Stimulated activated memory B cell treated with anti-CD40 and anti-IgM and Interleukin-4, amounts not matched to agents 10 μg/mL and 1 μg/mL and 100 μg/mL, for 72 hours (primary cell): ENCODE measurements around the gene SLC6A18.

ENCODE experiments used
- ATAC-seq: fragments of 150-1000 bp; cut with Tn5 transposase; 2 replicates; pipeline ENCODE4 v1.10.0; 2021
- H3K27ac Mint-ChIP-seq: one replicate; pipeline ENCODE4 v1.8.0; 2022; ENCODE audit warnings: mild to moderate bottlenecking, mixed read lengths
- H3K27me3 Mint-ChIP-seq: one replicate; pipeline ENCODE4 v1.8.0; 2022; ENCODE audit warnings: mixed read lengths
- H3K36me3 Mint-ChIP-seq: one replicate; pipeline ENCODE4 v1.8.0; 2022; ENCODE audit warnings: mixed read lengths
- H3K4me1 Mint-ChIP-seq: one replicate; pipeline ENCODE4 v1.8.0; 2022; ENCODE audit warnings: mixed read lengths
- H3K4me3 Mint-ChIP-seq: one replicate; pipeline ENCODE4 v1.8.0; 2022; ENCODE audit warnings: mild to moderate bottlenecking, moderate library complexity, mixed read lengths
- H3K9me3 Mint-ChIP-seq: one replicate; pipeline ENCODE4 v1.8.0; 2022; ENCODE audit warnings: mixed read lengths

SLC6A18 gene

GRCh38 chr5:1184481-1184880 lies 40.7 kb upstream of the SLC6A18 start:
- H3K9me3 Mint-ChIP-seq = no peaks in the 10 kb centered on the region
- no peaks in the 10 kb centered on the region for H3K4me1 Mint-ChIP-seq
- no peaks in the 10 kb centered on the region for H3K36me3 Mint-ChIP-seq

GRCh38 chr5:1185038-1185627 lies 40.0 kb upstream of the SLC6A18 start:
- Mint-ChIP-seq H3K36me3 (no peaks in the 10 kb centered on the region), H3K4me3 (no peak overlapping the region), H3K27me3 (peaks cover 62% of the 10 kb centered on the region), H3K4me1 (no peaks in the 10 kb centered on the region), H3K27ac (no peak overlapping the region), H3K9me3 (no peaks in the 10 kb centered on the region)
- no peak for ATAC-seq

More at GRCh38 chr5:1184481-1184880, 40.7 kb upstream of the SLC6A18 start:
- no peak overlapping the region for H3K27ac Mint-ChIP-seq
- no peak for ATAC-seq
- H3K4me3 Mint-ChIP-seq = no peak overlapping the region
- H3K27me3 Mint-ChIP-seq = peaks cover 59% of the 10 kb centered on the region

DNA sequence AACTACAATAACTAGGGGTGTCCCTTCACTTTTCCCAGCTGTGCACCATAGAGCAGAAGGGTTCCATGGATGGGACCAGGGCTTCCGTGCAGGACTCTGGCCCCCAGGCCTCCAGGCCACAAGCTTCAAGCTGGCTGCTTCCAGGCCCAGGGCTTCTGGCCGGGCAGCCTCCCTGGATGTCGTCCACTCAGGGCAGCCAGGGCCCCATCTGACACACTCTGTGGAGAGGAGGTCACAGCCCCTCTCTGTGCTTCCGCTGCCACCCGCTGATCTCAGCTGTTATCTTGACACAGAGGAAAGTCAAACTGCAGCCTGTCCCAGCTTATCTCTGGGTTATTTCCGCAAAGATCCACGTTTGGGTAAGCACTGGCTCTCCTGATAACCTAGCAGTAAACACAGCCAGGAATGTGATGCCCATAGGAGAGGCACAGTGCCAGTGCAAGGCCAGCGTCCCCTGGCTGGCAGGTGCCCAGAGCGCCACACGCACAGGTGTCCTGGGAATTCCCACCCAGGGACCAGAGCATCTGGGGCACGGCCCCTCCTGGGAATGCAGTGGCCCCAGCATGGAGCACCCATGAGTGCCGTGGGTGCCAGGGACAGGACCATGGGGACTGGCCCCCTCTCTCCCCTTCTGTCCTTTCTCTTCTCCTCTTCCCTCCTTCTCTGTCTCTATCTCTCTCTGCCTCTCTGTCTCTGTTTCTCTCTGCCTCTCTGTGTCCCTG lies 39.4 kb upstream of the SLC6A18 start:
- Mint-ChIP-seq H3K9me3 (no peaks in the 10 kb centered on the region), H3K27ac (no peak overlapping the region), H3K36me3 (no peaks in the 10 kb centered on the region), H3K27me3 (peaks cover 66% of the 10 kb centered on the region), H3K4me3 (no peak overlapping the region), H3K4me1 (no peaks in the 10 kb centered on the region)
- no peak for ATAC-seq

- no peaks in the 10 kb centered on the region for H3K4me1 Mint-ChIP-seq
- ATAC-seq = no peak
- H3K36me3 Mint-ChIP-seq = no peaks in the 10 kb centered on the region
- no peak overlapping the region for H3K27ac Mint-ChIP-seq
- H3K9me3 Mint-ChIP-seq = no peaks in the 10 kb centered on the region
- peaks cover 66% of the 10 kb centered on the region for H3K27me3 Mint-ChIP-seq
- H3K4me3 Mint-ChIP-seq = no peak overlapping the region
Observed at GRCh38 chr5:1186351-1187233, 38.6 kb upstream of the SLC6A18 start.

DNA sequence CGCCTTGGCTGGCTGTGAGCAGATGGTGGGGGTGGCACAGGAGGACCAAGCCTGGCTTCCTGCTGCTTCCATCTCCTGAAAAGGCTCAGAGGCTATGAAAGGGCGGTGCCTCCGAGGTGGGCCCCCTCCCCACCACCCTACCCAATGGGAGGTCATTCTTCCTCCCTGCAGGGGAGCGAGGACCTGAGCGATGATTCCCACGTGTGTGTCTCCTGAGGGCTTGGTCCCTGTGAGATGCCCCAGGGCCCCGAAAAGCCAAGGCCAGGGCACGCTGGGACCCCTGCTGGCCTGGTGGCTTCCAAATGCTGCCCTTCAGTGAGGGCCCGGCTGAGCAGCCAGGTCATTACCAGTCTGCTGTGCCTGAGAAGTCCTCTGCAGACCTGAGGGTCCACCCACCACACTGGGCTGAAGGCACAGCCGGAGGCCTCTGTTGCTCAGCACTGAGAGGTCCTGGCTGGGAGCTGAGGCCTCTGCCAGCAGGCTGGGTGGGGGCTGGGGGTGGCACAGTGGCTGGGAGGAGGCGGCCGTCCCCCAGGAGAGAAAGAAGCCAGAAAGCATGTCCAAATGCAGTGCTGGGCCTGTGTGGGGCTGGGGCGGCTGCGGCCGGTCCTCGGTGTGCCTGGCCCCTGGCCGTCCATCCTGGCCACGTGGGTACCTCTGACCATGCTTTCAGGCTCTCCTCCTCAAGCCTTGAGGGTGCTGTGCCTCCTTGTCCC lies 37.8 kb upstream of the SLC6A18 start:
- no peaks in the 10 kb centered on the region for H3K4me1 Mint-ChIP-seq
- peak; percentile 6 for ATAC-seq
- no peak overlapping the region for H3K4me3 Mint-ChIP-seq
- H3K9me3 Mint-ChIP-seq = no peaks in the 10 kb centered on the region
- peaks cover 67% of the 10 kb centered on the region for H3K27me3 Mint-ChIP-seq
- no peaks in the 10 kb centered on the region for H3K36me3 Mint-ChIP-seq
- no peak overlapping the region for H3K27ac Mint-ChIP-seq

DNA sequence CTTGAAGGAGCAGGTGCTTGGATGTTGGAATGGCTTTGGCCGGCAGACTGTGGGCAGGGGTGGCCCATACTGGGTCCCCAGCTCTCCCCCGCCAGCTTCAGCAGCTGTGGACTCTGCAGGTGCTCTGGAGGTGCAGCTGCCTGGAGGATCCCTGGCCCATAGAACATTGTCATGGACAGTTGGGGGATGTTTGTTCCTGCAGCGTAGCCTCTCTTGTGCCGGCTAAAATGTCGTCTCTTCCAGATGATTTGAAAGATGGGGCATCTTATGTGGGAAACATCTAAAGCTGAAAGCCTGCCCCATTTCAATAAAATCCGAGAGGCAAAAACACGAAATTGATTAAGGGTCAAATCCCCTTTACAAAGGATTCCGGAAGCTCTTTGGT lies 37.2 kb upstream of the SLC6A18 start:
- no peak for ATAC-seq
- no peak overlapping the region for H3K4me3 Mint-ChIP-seq

GRCh38 chr5:1188464-1188863 lies 36.7 kb upstream of the SLC6A18 start:
- Mint-ChIP-seq H3K4me1 (no peaks in the 10 kb centered on the region), H3K36me3 (no peaks in the 10 kb centered on the region), H3K9me3 (no peaks in the 10 kb centered on the region), H3K4me3 (no peak overlapping the region), H3K27me3 (peaks cover 76% of the 10 kb centered on the region), H3K27ac (no peak overlapping the region)
- no peak for ATAC-seq

More for the DNA sequence above, 37.2 kb upstream of the SLC6A18 start:
- Mint-ChIP-seq H3K27me3 (peaks cover 72% of the 10 kb centered on the region), H3K36me3 (no peaks in the 10 kb centered on the region), H3K27ac (no peak overlapping the region), H3K9me3 (no peaks in the 10 kb centered on the region), H3K4me1 (no peaks in the 10 kb centered on the region)

DNA sequence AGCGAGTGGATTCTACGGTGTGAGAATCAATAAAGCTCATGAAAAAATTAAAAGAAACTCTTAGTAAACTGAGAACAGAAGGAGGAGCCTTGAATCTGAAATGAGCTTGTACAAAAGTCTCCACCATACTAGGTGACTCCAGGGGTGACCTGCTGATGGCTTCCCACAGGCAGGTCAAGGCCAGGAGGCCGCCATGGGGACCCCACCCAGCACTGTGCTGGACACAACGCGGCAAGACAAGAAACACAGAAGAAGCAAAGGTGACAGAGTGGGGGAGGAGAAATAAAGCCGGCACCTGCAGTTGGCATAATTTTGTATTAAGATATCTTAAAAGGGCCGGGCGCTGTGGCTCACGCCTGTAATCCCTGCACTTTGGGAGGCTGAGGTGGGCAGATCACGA lies 35.9 kb upstream of the SLC6A18 start:
- H3K4me3 Mint-ChIP-seq = no peak overlapping the region
- H3K4me1 Mint-ChIP-seq = no peaks in the 10 kb centered on the region
- H3K27ac Mint-ChIP-seq = no peak overlapping the region
- no peak for ATAC-seq
- H3K36me3 Mint-ChIP-seq = no peaks in the 10 kb centered on the region
- H3K9me3 Mint-ChIP-seq = no peaks in the 10 kb centered on the region
- H3K27me3 Mint-ChIP-seq = peaks cover 76% of the 10 kb centered on the region

DNA sequence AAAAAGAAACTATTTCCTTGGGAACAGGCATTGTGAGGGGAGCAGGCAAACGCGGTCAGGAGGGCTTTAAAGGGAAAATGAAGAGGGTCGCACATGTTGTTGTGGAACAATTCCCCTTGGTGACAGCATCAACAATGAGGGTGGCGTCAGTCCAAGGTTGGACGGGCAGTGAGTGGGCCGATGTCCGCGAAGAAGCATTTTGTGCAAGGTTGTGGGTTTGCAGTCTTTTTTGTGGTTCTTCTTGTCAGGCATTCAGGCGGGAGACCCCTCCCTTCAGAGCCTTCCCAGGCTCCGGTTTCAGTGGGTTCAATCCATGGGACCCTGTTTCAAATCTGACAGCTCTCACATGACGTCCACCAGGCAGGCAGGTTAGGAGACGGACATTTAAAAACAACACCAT lies 34.9 kb upstream of the SLC6A18 start:
- Mint-ChIP-seq H3K27ac (no peak overlapping the region), H3K9me3 (no peaks in the 10 kb centered on the region), H3K36me3 (no peaks in the 10 kb centered on the region), H3K4me3 (no peak overlapping the region), H3K27me3 (peaks cover 76% of the 10 kb centered on the region), H3K4me1 (no peaks in the 10 kb centered on the region)
- ATAC-seq = no peak

GRCh38 chr5:1190837-1191239 lies 34.3 kb upstream of the SLC6A18 start:
- no peaks in the 10 kb centered on the region for H3K36me3 Mint-ChIP-seq
- H3K27ac Mint-ChIP-seq = no peak overlapping the region
- no peak overlapping the region for H3K4me3 Mint-ChIP-seq
- no peaks in the 10 kb centered on the region for H3K9me3 Mint-ChIP-seq
- no peaks in the 10 kb centered on the region for H3K4me1 Mint-ChIP-seq
- H3K27me3 Mint-ChIP-seq = peaks cover 73% of the 10 kb centered on the region
- no peak for ATAC-seq

- no peak overlapping the region for H3K4me3 Mint-ChIP-seq
- no peaks in the 10 kb centered on the region for H3K4me1 Mint-ChIP-seq
- no peaks in the 10 kb centered on the region for H3K9me3 Mint-ChIP-seq
- H3K27ac Mint-ChIP-seq = no peak overlapping the region
- no peak for ATAC-seq
- H3K27me3 Mint-ChIP-seq = peaks cover 63% of the 10 kb centered on the region
- H3K36me3 Mint-ChIP-seq = no peaks in the 10 kb centered on the region
Observed at GRCh38 chr5:1192971-1193590, 32.1 kb upstream of the SLC6A18 start.

DNA sequence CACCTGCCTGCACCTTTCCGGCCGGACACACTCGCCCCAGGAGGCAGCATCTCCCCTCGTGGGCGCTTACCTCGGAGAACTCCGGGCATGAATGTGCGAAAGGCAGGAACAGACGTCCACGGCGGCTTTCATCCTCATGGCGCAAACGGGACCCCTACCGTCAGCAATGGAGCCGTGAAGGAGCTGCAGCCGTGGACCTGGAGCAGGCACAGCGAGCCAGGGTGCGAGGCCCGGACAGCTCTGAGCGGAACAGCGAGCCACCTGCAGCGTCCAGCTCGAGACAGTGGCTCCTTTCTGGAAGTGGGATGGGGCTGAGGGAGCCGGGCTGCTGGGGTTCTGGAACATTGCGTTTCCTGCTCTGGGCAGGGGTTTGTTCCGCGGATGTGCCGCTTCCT lies 31.6 kb upstream of the SLC6A18 start:
- no peak overlapping the region for H3K4me3 Mint-ChIP-seq
- no peaks in the 10 kb centered on the region for H3K36me3 Mint-ChIP-seq
- H3K27me3 Mint-ChIP-seq = peaks cover 58% of the 10 kb centered on the region
- ATAC-seq = no peak
- no peaks in the 10 kb centered on the region for H3K4me1 Mint-ChIP-seq
- H3K27ac Mint-ChIP-seq = no peak overlapping the region
- H3K9me3 Mint-ChIP-seq = no peaks in the 10 kb centered on the region

DNA sequence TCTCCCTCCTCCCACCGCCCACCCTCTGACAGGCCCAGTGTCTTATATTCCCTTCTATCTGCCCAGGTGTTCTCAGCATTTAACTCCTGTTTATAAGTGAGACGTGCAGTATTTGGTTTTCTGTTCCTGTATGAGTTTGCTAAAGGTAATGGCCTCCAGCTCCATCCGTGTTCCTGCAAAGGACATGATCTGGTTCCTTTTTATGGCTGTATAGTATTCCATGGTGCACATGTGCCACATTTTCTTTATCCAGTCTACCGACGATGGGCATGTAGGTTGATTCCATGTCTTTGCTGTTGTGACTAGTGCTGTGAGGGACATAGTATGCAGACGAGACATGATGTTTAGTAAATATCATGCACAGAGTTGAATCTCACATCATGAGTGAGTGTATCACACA lies 30.8 kb upstream of the SLC6A18 start:
- no peaks in the 10 kb centered on the region for H3K9me3 Mint-ChIP-seq
- no peak overlapping the region for H3K4me3 Mint-ChIP-seq
- no peak for ATAC-seq
- no peak overlapping the region for H3K27ac Mint-ChIP-seq
- no peaks in the 10 kb centered on the region for H3K4me1 Mint-ChIP-seq
- H3K36me3 Mint-ChIP-seq = no peaks in the 10 kb centered on the region
- H3K27me3 Mint-ChIP-seq = peaks cover 51% of the 10 kb centered on the region

- ATAC-seq = peak; percentile 6
- Mint-ChIP-seq H3K27ac (no peak overlapping the region), H3K27me3 (peaks cover 40% of the 10 kb centered on the region), H3K9me3 (no peaks in the 10 kb centered on the region), H3K4me1 (no peaks in the 10 kb centered on the region), H3K36me3 (no peaks in the 10 kb centered on the region), H3K4me3 (no peak overlapping the region)
Observed at GRCh38 chr5:1195439-1195838, 29.7 kb upstream of the SLC6A18 start.

DNA sequence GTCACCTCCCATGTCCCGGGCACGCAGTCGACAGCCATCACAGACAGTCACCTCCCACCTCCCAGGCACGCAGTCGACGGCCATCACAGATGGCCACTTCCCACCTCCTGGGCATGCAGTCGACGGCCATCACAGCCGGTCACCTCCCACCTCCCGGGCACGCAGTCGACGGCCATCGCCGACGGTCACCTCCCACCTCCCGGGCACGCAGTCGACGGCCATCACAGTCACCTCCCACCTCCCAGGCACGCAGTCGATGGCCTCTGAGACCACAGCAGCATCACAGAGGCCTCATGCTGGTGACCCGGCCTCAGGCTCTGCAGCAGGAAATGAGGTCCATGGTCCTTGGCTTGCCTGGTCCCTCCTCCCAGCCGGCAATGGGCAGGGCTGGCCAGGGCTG lies 29.3 kb upstream of the SLC6A18 start:
- Mint-ChIP-seq H3K4me3 (no peak overlapping the region), H3K36me3 (no peaks in the 10 kb centered on the region), H3K9me3 (no peaks in the 10 kb centered on the region), H3K27ac (no peak overlapping the region), H3K4me1 (no peaks in the 10 kb centered on the region), H3K27me3 (peaks cover 35% of the 10 kb centered on the region)
- ATAC-seq = no peak
